ENCODE results near the gene ADGRF5.

- TF ChIP-seq CTCF (IDR thresholded peaks at IDR 0.05) (no peak), POLR2A (IDR thresholded peaks at IDR 0.05) (no peak)
Observed at GRCh38 chr6:46849361-46849690, 72.4 kb downstream of the ADGRF5 start.

Data from adrenal gland (tissue), 5 donors.